ENCODE results near the gene EME1. TPM values are rescaled to one million over a fixed set of nuclear protein-coding genes. Genes with fewer than 3 reads are reported as not detected.

The EME1 gene
- total RNA-seq, 1 donor: 0.52 TPM

GRCh38 chr17:50355701-50356341 lies 17.2 kb upstream of the EME1 start:
- Histone ChIP-seq H3K4me1 (ENCODE audit: insufficient read depth, low read length) (no peaks in the 10 kb centered on the region), H3K4me3 (ENCODE audit: low read length) (no peak overlapping the region), H3K9me3 (ENCODE audit: low read depth, low read length) (no peaks in the 10 kb centered on the region), H3K27me3 (ENCODE audit: insufficient read depth, low read length) (no peaks in the 10 kb centered on the region)

GRCh38 chr17:50356418-50356817 lies 16.6 kb upstream of the EME1 start:
- H3K4me1 ChIP-seq (ENCODE audit: insufficient read depth, low read length): no peaks in the 10 kb centered on the region
- no peak overlapping the region for H3K4me3 ChIP-seq (ENCODE audit: low read length)
- no peaks in the 10 kb centered on the region for H3K27me3 ChIP-seq (ENCODE audit: insufficient read depth, low read length)
- H3K9me3 ChIP-seq (ENCODE audit: low read depth, low read length): no peaks in the 10 kb centered on the region

DNA sequence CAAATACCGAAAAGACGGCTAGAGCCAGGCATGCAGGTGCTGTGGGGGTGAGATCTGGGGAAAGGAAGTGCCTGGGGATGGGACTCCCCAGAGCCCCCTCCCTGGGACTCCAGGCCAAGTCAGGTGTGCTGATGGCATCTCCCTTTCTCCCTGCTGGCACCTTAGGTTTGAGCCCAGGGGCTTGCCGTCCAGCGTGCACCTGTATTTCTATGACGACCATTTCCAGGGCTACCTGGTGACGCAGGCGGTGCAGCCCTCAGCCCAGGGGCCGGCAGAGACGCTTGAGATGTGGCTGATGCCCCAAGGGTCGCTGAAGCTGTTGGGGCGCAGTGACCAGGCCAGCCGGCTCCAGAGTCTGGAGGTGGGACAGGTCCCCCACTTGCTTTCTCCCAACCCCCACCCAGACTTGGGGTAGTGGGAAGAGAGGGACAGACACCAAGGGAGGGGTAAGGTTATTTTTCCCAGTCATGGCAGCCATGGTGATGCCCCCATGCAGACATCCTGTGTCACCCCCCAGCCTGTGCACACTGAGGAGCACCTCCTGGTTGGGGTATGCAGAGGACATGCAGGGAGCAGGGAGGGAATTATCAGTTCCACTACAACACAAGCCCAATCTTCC lies 16.0 kb upstream of the EME1 start:
- Histone ChIP-seq H3K4me3 (ENCODE audit: low read length) (no peak overlapping the region), H3K4me1 (ENCODE audit: insufficient read depth, low read length) (peaks cover under 1% of the 10 kb centered on the region)

GRCh38 chr17:50358177-50358576 lies 14.9 kb upstream of the EME1 start:
- peaks cover 6% of the 10 kb centered on the region for H3K4me1 ChIP-seq (ENCODE audit: insufficient read depth, low read length)
- H3K4me3 ChIP-seq (ENCODE audit: low read length): no peak overlapping the region
- no peaks in the 10 kb centered on the region for H3K9me3 ChIP-seq (ENCODE audit: low read depth, low read length)
- no peaks in the 10 kb centered on the region for H3K27me3 ChIP-seq (ENCODE audit: insufficient read depth, low read length)

More for the DNA sequence above, 16.0 kb upstream of the EME1 start:
- Histone ChIP-seq H3K27me3 (ENCODE audit: insufficient read depth, low read length) (no peaks in the 10 kb centered on the region), H3K9me3 (ENCODE audit: low read depth, low read length) (no peaks in the 10 kb centered on the region)

DNA sequence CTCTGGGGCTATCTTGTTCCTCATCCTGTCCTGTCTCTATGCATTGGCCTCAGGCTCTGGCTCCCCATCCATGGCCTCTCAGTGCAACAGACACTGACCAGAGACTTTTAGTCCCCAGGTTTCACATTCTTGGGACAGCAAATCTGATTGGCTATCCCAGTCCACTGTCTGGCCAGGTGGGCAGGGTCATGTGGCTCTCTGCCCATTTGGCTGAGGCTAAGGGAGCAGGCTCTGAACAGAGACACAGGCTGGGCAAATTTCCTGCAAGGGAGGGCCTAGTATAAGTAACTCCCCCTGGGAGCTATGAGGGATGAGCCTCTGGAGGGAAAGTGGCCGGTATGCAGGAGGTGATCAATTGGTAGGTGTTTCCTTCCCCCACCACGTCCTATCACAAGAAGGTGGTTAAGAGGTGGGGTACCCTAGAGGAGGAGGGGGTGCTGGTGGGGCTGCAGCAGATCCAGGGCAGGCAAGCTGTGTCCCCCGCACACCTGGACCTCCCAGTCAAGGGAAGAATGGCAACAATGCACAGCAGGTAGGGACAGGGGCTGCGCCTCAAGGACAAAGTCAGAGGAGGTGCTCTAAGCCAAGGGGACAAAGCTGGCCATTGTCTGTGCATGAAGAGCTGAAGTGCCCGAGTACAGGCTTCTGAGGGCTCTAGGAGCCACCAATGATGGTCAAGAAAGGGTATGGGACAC lies 13.9 kb upstream of the EME1 start:
- Histone ChIP-seq H3K27me3 (ENCODE audit: insufficient read depth, low read length) (no peaks in the 10 kb centered on the region), H3K4me3 (ENCODE audit: low read length) (no peak overlapping the region), H3K9me3 (ENCODE audit: low read depth, low read length) (no peaks in the 10 kb centered on the region), H3K4me1 (ENCODE audit: insufficient read depth, low read length) (peaks cover 6% of the 10 kb centered on the region)

DNA sequence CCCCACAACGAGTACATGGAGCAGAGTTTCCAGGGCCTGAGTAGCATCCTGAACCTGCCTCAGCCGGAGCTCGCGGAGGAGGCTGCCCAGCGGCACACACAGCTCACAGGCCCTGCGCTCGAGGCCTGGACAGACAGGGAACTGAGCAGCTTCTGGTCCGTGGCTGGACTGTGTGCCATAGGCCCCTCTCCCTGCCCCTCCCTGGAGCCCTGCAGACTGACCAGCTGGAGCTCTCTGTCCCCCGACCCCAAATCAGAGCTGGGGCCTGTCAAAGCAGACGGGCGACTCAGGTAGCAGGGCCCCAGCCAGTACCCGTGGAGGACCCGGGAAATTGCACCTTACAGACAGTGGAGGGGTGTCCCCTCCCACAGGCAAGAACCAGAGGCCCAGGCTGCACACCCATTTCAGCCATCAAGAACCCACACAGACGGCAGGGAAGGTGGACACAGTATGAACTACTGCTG lies 13.0 kb upstream of the EME1 start:
- Histone ChIP-seq H3K4me1 (ENCODE audit: insufficient read depth, low read length) (peaks cover 6% of the 10 kb centered on the region), H3K27me3 (ENCODE audit: insufficient read depth, low read length) (no peaks in the 10 kb centered on the region), H3K9me3 (ENCODE audit: low read depth, low read length) (no peaks in the 10 kb centered on the region), H3K4me3 (ENCODE audit: low read length) (no peak overlapping the region)

GRCh38 chr17:50360486-50361115 lies 12.4 kb upstream of the EME1 start:
- Histone ChIP-seq H3K4me3 (ENCODE audit: low read length) (no peak overlapping the region), H3K27me3 (ENCODE audit: insufficient read depth, low read length) (no peaks in the 10 kb centered on the region), H3K9me3 (ENCODE audit: low read depth, low read length) (no peaks in the 10 kb centered on the region), H3K4me1 (ENCODE audit: insufficient read depth, low read length) (peaks cover 6% of the 10 kb centered on the region)

DNA sequence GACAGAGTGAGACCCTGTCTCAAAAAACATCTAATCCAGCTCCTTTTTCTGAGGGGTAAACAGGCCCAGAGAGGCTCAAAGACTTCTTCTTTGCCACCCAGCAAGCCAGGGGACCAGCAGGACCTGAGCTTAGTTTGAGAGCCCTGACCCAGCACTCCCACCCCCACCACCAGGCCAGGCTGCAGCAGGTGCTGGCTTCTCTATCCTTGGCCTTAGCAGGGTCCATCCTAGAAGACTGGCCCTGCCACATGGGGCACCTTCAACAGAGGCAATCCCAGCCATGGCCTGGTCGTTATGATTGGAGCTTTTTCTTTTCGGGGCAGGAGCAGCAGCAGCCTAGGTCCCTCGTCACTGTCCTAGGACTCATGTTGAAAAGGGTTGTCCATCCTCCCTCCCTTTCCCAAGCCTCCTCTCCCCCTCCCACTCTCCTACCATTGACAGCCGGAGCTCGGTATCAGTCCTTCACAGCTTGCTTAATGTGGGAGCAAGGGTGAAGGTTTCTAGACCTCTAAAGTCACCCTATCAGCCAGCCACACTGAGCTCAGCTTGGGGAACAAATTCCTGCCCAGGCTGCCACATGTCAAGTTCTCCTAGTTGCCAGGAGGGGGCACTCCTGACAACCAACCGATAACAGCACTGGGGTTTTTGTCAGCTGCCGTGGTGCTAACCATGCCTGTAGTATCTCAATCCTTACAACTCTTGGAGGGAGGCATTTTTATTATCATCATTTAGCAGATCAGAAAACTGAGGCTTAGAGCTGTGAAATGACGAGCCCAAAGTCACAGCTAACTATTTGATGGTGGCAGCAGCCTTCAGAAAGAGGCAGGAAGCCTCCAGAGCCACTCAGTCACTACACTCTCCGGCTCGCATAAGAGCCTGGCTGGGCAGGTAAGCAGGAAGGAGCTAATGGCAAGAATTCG lies 11.2 kb upstream of the EME1 start:
- Histone ChIP-seq H3K27me3 (ENCODE audit: insufficient read depth, low read length) (no peaks in the 10 kb centered on the region), H3K4me3 (ENCODE audit: low read length) (no peak overlapping the region), H3K4me1 (ENCODE audit: insufficient read depth, low read length) (peaks cover 6% of the 10 kb centered on the region), H3K9me3 (ENCODE audit: low read depth, low read length) (no peaks in the 10 kb centered on the region)

GRCh38 chr17:50362661-50363060 lies 10.4 kb upstream of the EME1 start:
- Histone ChIP-seq H3K27me3 (ENCODE audit: insufficient read depth, low read length) (no peaks in the 10 kb centered on the region), H3K9me3 (ENCODE audit: low read depth, low read length) (no peaks in the 10 kb centered on the region), H3K4me3 (ENCODE audit: low read length) (no peak overlapping the region)

DNA sequence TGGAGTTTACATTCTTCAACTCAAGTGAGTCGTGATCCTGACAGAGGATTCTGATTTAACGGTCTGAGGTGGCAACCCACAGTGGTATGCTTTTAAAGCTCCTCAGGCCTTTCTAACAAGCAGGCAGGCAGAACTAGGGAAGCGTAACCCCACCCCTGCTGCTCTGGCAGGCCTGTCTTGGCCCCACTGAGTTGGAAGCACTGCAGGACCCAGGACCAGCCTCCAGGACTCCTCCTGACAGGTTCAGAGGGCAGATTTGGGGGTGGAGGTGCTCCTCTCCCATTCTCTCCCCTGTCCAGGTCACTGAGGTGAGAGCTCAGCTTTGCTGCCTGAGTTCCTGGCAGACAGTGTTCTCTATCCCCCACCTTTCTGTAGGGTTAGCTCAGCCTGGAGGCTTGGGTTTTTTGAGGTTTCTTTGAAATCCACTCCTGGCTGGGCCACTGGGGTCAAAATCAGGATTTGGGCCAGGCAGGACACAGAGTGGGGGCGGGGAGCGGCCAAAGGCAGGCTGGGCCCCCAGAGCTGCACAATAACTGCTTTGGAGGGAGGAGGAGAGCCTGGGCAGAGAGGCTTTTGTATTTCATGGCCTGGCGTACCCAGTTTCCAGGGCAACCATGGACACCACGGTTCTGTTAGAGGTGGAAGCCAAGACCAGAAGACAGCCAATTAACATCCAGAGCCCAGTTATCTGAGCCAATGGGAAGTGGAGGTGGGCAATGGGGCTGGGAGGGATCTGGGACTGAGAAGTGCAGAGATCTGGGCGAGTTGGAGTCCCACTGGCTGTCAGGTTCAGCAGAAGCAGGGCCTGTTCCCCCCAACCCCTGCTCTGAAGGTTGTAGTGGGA lies 9.6 kb upstream of the EME1 start:
- no peaks in the 10 kb centered on the region for H3K9me3 ChIP-seq (ENCODE audit: low read depth, low read length)
- peaks cover 6% of the 10 kb centered on the region for H3K4me1 ChIP-seq (ENCODE audit: insufficient read depth, low read length)
- no peaks in the 10 kb centered on the region for H3K27me3 ChIP-seq (ENCODE audit: insufficient read depth, low read length)
- H3K4me3 ChIP-seq (ENCODE audit: low read length): no peak overlapping the region

More at GRCh38 chr17:50362661-50363060, 10.4 kb upstream of the EME1 start:
- peaks cover 6% of the 10 kb centered on the region for H3K4me1 ChIP-seq (ENCODE audit: insufficient read depth, low read length)

DNA sequence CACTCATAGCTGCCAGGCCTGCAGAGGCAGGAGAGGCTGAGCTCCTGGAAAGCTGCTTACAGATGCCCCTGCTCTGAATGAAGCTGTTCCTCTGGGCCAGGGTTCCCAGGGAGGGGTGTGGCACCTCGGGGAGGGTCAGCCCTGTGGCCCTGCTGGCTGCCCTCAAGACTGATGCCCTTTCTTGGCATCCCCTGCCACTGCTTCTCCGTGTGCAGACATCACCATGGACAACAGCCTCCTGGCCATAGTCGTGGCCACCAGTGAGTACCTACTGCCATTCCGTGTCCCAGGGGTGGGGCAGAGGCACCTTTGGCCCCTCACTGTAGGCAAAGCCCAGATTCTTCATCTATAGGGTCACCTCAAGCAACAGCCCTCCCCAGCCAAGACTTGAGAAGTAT lies 9.0 kb upstream of the EME1 start:
- peaks cover 6% of the 10 kb centered on the region for H3K4me1 ChIP-seq (ENCODE audit: insufficient read depth, low read length)
- H3K27me3 ChIP-seq (ENCODE audit: insufficient read depth, low read length): no peaks in the 10 kb centered on the region
- H3K9me3 ChIP-seq (ENCODE audit: low read depth, low read length): no peaks in the 10 kb centered on the region
- no peak overlapping the region for H3K4me3 ChIP-seq (ENCODE audit: low read length)

- H3K4me1 ChIP-seq (ENCODE audit: insufficient read depth, low read length): peaks cover 6% of the 10 kb centered on the region
- H3K4me3 ChIP-seq (ENCODE audit: low read length): no peak overlapping the region
- H3K9me3 ChIP-seq (ENCODE audit: low read depth, low read length): no peaks in the 10 kb centered on the region
- no peaks in the 10 kb centered on the region for H3K27me3 ChIP-seq (ENCODE audit: insufficient read depth, low read length)
Observed at GRCh38 chr17:50364715-50365114, 8.3 kb upstream of the EME1 start.

DNA sequence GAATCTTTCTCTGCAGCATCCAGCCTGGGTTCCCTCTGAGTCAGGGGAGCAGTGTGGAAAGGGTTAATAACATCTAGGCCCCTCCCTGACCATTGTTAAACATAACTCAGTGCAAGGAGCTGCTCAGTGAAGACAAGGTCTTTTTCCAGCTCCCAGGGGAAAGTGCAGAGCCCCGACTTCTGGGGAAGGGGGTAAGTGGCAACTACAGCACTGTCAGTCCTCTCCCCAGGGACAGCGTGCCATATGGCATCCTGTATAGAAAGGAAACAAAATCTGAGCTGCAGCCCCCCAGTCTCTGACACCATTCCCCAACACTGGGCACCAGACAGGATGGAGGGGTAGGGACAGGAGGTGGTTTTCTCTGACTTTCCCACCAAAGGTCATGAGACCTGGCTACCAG lies 7.9 kb upstream of the EME1 start:
- Histone ChIP-seq H3K27me3 (ENCODE audit: insufficient read depth, low read length) (no peaks in the 10 kb centered on the region), H3K4me1 (ENCODE audit: insufficient read depth, low read length) (peaks cover 6% of the 10 kb centered on the region), H3K9me3 (ENCODE audit: low read depth, low read length) (no peaks in the 10 kb centered on the region), H3K4me3 (ENCODE audit: low read length) (no peak overlapping the region)
